ENCODE data around the gene CASZ1.

DNA sequence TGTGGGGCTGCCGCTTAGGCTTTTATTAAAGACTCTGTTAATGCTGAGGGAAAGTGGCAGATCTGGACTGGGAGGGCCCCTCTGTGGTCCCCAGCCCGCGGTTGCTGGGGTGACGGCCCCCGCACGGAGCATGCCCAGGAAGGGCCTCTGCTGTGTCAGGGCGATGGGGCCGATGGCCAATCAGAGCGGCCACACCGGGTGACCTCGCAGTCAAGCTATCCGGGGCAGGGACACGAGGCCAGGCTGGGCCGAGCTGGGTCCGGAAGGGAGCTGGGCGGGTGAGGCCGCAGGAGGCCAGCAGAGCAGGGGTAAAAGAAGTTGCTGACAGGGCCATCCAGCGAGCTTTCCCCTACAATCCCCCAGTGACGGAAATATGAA is 145.1 kb downstream of the CASZ1 start:
- TF ChIP-seq POLR2A (IDR thresholded peaks at IDR 0.05; ENCODE audit: low read depth, low read length) (no peak), POLR2AphosphoS5 (IDR thresholded peaks at IDR 0.05; ENCODE audit: low read depth, low read length) (no peak), TAF1 (IDR thresholded peaks at IDR 0.05; ENCODE audit: low read depth, low read length) (no peak), PAX5 (IDR thresholded peaks at IDR 0.05; ENCODE audit: insufficient read depth, low read length, severe bottlenecking) (no peak), SPI1 (IDR thresholded peaks at IDR 0.05; ENCODE audit: low read depth, low read length) (no peak), POU2F2 (IDR thresholded peaks at IDR 0.05; ENCODE audit: low read depth, low read length) (no peak)
